Pancreas (tissue), 10 donors: ENCODE data around the gene SLCO3A1. TPM values are rescaled to one million over a fixed set of nuclear protein-coding genes. Genes with fewer than 3 reads are reported as not detected.
"Not testable (repeated sequence)": the region's sequence is repeated elsewhere in the genome, so short reads cannot be mapped to it uniquely, and the experiment has no call there.

Experiments
- ATAC-seq, 4 donors: fragments of 200-7000 bp; cut with Tn5 transposase; one replicate each; pipeline versions ENCODE4 v1.8.0 to v1.9.1; 2020; ENCODE audit warnings: mild to moderate bottlenecking in 4 of 4, moderate library complexity in 4 of 4
- DNase-seq, 6 donors: peaks; one replicate each; pipeline ENCODE4 v3.0.0-alpha.2; 2020
- FAIRE-seq: peaks from 2 replicates; lab custom pipeline; 2012; peaks lifted over from hg19 to GRCh38; lab: Jason Lieb, UNC
- H3K27ac ChIP-seq, 4 donors: fragments of 200-600 bp; sonication (generic); 1 replicate in 3 of 4; 2 replicates in 1 of 4; pipeline versions ENCODE4 v1.5.0 to v1.8.0; 2020
- H3K27me3 ChIP-seq, 4 donors: fragments of 200-600 bp; one replicate each; pipeline ENCODE4 v1.8.0; 2021
- H3K36me3 ChIP-seq, 3 donors: fragments of 200-600 bp; sonication (generic) in 1 of 3; one replicate each; pipeline versions ENCODE4 v1.5.0 to v1.8.0; 2020 to 2021
- H3K4me1 ChIP-seq, 3 donors: fragments of 200-600 bp; one replicate each; pipeline ENCODE4 v1.8.0; 2021
- H3K4me3 ChIP-seq, 4 donors: fragments of 200-600 bp; sonication (generic) in 2 of 4; one replicate each; pipeline versions ENCODE4 v1.5.0 to v1.8.0; 2020 to 2021
- H3K9me3 ChIP-seq, 4 donors: fragments of 200-600 bp; one replicate each; pipeline ENCODE4 v1.8.0; 2021
- WGBS, 2 donors: extraction: QIAGEN DNeasy Blood & Tissue Kit; methylation state at CpG; one replicate each; pipeline ENCODE4 v1.1.7; 2013; 5-methylcytosine and 5-hydroxymethylcytosine counted together
- intact Hi-C, 3 donors: fragments of 100-400 bp; cut with DNase I; formaldehyde crosslinking; loops; one replicate each; pipeline versions ENCODE4 v1.11.1 to v1.14.2; 2022
- polyA plus RNA-seq, 2 donors: library from polyadenylated mRNA; stranded (reverse); fragments of 200-250 nt; gene quantifications; one replicate each; pipeline ENCODE4 v1.2.3, GENCODE V29; 2013
- total RNA-seq, 6 donors: library from RNA; stranded (reverse); fragmentation: NEBNext Ultra II Directional in 4 of 6; extraction: Animal tissue kit (Norgen Biotek cat#: 25700) in 4 of 6; gene quantifications; one replicate each; pipeline versions ENCODE4 v1.2.1 to v1.2.4, GENCODE V29; 2021 to 2023
- TF ChIP-seq, protein P1 (sequence below), 4 donors: fragments of 200-600 bp; sonication (generic) in 3 of 4; IDR thresholded peaks; one replicate each; pipeline versions ENCODE4 v1.5.0 to v1.8.0; 2021; ENCODE audit warnings: antibody characterized with exemption in 4 of 4
- donor health status: healthy with polysubstance abuse.
- donor health status: DM: no; HTN: no; CAD: no; lungs with moderate emphysema.
- donor health status: DM: no; HTN: no; CAD: no.
- donor health status: control.
- donor health status: control.
- donor health status: Bipolar disorder and iron deficiency.
- donor health status: DM: yes; HTN: yes; CAD: no.
- donor health status: DM: no; HTN: no; CAD: no.
- donor health status: DM: no; HTN: no; CAD: no.
- donor health status: DM: yes; HTN: yes; CAD: no.

SLCO3A1 gene
- total and polyA plus RNA-seq, 8 donors = 3.4 to 15.5 (median 6.7) TPM

DNA sequence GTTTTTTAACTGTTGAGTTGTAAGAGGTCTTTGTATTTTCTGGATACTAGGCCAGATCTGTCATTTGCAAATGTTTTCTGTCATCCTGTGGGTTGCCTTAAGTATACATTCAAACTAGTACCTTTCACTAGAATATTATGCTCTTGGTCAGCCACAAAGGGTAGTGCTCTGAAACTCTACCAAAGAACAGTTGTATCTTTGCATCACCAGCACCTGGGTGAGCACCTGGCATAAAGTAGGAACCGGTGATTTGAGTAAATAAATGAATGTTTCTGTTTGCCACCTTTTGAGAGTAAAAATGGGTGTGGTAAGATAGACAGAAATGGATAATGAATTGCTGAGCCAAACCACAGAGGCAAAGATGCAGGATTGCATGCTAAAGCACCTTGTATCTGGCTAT is 98.7 kb downstream of the SLCO3A1 start:
- Histone ChIP-seq H3K27me3 (no peaks in the 10 kb centered on the region), H3K36me3 (no peaks in the 10 kb centered on the region), H3K9me3 (no peaks in the 10 kb centered on the region), H3K4me1 (peaks cover 0 to 5% (median 0%) of the 10 kb centered on the region in 3 donors), H3K27ac (no peak overlapping the region), H3K4me3 (no peak overlapping the region)
- intact Hi-C loops = no loop called here
- no peak for ATAC-seq
- 24 to 31% methylated on average over 1 of the region's 1 CpG for WGBS, 2 donors
- FAIRE-seq = no peak
- TF ChIP-seq, protein P1, sequence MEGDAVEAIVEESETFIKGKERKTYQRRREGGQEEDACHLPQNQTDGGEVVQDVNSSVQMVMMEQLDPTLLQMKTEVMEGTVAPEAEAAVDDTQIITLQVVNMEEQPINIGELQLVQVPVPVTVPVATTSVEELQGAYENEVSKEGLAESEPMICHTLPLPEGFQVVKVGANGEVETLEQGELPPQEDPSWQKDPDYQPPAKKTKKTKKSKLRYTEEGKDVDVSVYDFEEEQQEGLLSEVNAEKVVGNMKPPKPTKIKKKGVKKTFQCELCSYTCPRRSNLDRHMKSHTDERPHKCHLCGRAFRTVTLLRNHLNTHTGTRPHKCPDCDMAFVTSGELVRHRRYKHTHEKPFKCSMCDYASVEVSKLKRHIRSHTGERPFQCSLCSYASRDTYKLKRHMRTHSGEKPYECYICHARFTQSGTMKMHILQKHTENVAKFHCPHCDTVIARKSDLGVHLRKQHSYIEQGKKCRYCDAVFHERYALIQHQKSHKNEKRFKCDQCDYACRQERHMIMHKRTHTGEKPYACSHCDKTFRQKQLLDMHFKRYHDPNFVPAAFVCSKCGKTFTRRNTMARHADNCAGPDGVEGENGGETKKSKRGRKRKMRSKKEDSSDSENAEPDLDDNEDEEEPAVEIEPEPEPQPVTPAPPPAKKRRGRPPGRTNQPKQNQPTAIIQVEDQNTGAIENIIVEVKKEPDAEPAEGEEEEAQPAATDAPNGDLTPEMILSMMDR (IDR thresholded peaks at IDR 0.05) = no peak
- DNase-seq = no peak

DNA sequence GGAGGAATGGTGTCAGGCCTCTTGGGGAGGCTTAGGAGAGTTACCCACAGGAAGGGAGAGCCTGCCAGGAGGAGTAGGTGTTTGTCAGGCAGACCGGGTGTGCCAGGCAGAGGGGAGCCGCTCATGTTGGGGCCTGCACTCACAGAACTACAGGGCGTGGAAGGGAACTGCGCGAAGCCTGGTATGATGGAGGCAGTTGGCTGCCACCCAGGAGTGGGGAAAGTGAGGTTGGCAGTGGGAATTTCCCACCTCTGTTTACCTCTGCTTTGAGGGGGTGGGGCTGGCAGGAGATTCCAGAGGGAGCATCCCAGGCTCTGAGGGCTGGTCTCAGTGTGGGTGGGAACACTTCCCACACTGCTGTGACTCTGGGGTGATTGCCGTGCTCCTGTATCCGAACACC is 99.9 kb downstream of the SLCO3A1 start:
- FAIRE-seq (no peak), ATAC-seq (peak in 3 of 4 donors; percentile 24 to 60 (median 38)), DNase-seq (no peak)
- no peaks in the 10 kb centered on the region for H3K9me3 ChIP-seq
- no peaks in the 10 kb centered on the region for H3K4me1 ChIP-seq
- 69 to 70% methylated on average over 7 of the region's 7 CpGs for WGBS, 2 donors
- intact Hi-C loops = no loop called here
- H3K27me3 ChIP-seq = no peaks in the 10 kb centered on the region
- no peaks in the 10 kb centered on the region for H3K36me3 ChIP-seq
- no peak overlapping the region for H3K4me3 ChIP-seq
- TF ChIP-seq, protein P1 (IDR thresholded peaks at IDR 0.05) = no peak
- H3K27ac ChIP-seq = peak overlapping the region in 1 of 4 donors; percentile 16

DNA sequence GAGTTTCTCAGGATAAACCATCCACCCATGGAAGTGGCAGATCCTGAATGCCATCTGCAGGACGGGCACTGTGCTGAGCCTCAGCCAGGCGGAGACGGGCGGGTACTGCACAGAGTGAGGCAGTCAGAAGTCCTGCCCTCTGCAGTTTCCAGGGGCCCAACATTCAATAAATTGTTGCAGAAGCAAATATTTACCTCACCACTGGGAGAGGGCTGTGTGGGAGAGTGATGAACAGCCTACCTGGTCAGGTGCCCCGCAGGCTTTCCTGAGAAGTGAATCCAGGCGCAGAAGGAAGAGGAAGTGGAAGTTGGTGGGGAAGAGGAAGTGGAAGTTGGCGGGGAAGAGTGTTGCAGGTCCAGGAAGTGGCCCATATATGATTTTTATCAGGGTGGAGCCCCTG is 100.8 kb downstream of the SLCO3A1 start:
- no peak overlapping the region for H3K4me3 ChIP-seq
- no peaks in the 10 kb centered on the region for H3K4me1 ChIP-seq
- FAIRE-seq = no peak
- H3K36me3 ChIP-seq = no peaks in the 10 kb centered on the region
- no peaks in the 10 kb centered on the region for H3K27me3 ChIP-seq
- intact Hi-C loops = no loop called here
- TF ChIP-seq, protein P1 (IDR thresholded peaks at IDR 0.05) = no peak
- no peak overlapping the region for H3K27ac ChIP-seq
- peak in 3 of 4 donors; percentile 49 to 71 (median 71) for ATAC-seq
- no peak for DNase-seq
- H3K9me3 ChIP-seq = no peaks in the 10 kb centered on the region
- WGBS, 2 donors = 62 to 74% methylated on average over 7 of the region's 7 CpGs

DNA sequence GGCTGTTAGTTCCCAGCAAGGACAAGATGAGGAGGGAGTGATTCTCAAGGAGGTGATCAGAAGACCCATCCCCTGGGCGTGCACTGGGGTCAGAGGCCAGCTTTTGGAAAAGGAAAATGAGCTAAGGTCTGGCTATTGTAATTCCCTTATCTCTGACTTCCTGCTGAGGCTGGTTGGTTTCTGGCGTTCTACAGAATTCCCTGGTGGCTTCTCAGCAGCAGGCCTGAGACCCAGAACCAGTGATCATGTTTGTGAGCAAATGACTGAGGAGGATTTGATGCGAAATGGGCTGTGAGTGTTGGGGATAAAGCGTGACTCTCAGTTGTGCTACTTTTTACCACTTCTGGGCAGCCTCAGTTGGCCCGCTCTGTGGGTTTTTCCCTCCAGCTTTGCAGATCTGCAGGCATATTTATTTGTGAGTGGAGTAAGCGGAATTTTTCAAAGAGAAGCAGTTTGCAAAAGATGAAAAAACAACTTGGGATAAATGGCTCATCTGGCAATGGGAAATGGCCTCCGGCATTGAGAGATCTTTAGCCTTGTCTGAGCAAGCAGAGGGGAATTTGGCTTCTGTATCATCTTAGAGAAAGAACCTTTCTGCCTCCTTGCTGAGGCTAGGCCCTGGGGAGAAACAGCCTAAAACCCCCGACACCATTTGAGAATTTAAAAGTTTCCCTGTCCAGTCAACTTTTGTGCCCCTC is 102.7 kb downstream of the SLCO3A1 start:
- intact Hi-C loops = no loop called here
- Histone ChIP-seq H3K9me3 (no peaks in the 10 kb centered on the region), H3K27ac (peak overlapping the region in 1 of 4 donors; percentile 4), H3K27me3 (no peaks in the 10 kb centered on the region), H3K4me3 (no peak overlapping the region), H3K36me3 (no peaks in the 10 kb centered on the region), H3K4me1 (no peaks in the 10 kb centered on the region)
- TF ChIP-seq, protein P1 (IDR thresholded peaks at IDR 0.05) = no peak
- WGBS, 2 donors = 77 to 86% methylated on average over 8 of the region's 8 CpGs
- ATAC-seq = peak in 2 of 4 donors; percentile 21 to 23
- no peak for FAIRE-seq
- no peak for DNase-seq

DNA sequence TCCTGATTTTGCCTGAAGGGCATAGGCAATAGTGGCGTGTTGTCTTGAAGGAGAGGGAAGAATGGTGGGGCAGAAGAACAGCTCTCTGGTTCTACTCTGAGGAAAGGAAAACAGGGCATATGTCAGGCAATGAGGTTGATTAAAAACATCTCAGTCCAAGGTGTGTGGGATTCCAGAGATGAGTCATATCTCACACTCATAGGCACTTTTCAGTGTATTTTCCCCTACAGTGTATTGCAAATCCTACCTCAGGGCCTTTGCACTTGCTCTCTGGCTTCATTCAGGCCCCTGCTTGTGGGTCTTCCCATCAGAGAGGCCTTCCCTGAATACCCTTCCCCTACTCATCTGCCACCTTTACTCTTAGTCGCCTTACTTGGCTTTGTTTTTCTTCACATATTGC is 107.8 kb downstream of the SLCO3A1 start:
- Histone ChIP-seq H3K9me3 (no peaks in the 10 kb centered on the region), H3K4me3 (no peak overlapping the region), H3K4me1 (no peaks in the 10 kb centered on the region), H3K27ac (no peak overlapping the region), H3K36me3 (no peaks in the 10 kb centered on the region), H3K27me3 (no peaks in the 10 kb centered on the region)
- ATAC-seq (no peak), FAIRE-seq (no peak), DNase-seq (no peak)
- TF ChIP-seq, protein P1 (IDR thresholded peaks at IDR 0.05) = no peak
- 73 to 79% methylated on average over 2 of the region's 2 CpGs for WGBS, 2 donors
- intact Hi-C loops = loop anchor here in 1 of 3 donors (10.0 kb wide), 1 partner anchor 113 kb away; no protein-coding TSS in a partner anchor

DNA sequence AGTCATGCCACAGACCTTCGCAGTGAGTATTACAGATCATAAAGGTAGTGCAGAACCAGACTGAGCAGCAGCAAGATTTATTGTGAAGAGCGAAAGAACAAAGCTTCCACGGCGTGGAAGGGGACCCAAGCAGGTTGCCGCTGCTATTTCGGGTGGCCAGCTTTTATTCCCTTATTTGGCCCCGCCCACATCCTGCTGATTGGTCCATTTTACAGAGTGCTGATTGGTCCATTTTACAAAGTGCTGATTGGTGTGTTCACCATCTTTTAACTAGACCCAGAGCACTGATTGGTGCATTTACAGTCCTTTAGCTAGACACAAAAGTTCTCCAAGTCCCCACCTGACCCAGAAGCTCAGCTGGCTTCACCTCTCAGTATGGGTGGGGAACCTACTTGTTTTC is 110.2 kb downstream of the SLCO3A1 start:
- not testable (repeated sequence) for H3K4me1 ChIP-seq, H3K27me3 ChIP-seq, H3K36me3 ChIP-seq, H3K4me3 ChIP-seq, DNase-seq, H3K9me3 ChIP-seq, FAIRE-seq, H3K27ac ChIP-seq, ATAC-seq
- intact Hi-C loops = loop anchor here in 1 of 3 donors (10.0 kb wide), 1 partner anchor 111 kb away; no protein-coding TSS in a partner anchor
- 77 to 88% methylated on average over 7 of the region's 7 CpGs for WGBS, 2 donors
